GM12878 (cell line): ENCODE results near the gene MCMBP. TPM values are rescaled to one million over a fixed set of nuclear protein-coding genes. Genes with fewer than 3 reads are reported as not detected.
A peak's percentile ranks its signal among the peaks of the same experiment; 100 is the strongest.

Experiments
- ATAC-seq: fragments of 200-7000 bp; cut with Tn5 transposase; 3 replicates; pipeline ENCODE4 v1.9.1; 2020; ENCODE audit warnings: mild to moderate bottlenecking, moderate library complexity
- BruUV-seq: library from RNA; stranded (reverse); fragments of 400-500 nt; replicated peaks from 2 replicates; lab custom pipeline; 2021; lab: Mats Ljungman, UMichigan
- CTCF ChIA-PET: fragments of 300-600 bp; sonication (Branson Sonifier 250); formaldehyde crosslinking; extraction: SDS; loops from one replicate; lab custom pipeline; 2021; ENCODE audit warnings: inconsistent platforms; lab: Yijun Ruan, JAX
- POLR2A ChIA-PET: fragments of 350-600 bp; formaldehyde crosslinking; extraction: SDS; loops from one replicate; lab custom pipeline; 2021; ENCODE audit warnings: inconsistent platforms; lab: Charles Lee
- RAD21 ChIA-PET: fragments of 300-600 bp; sonication (Branson Sonifier 250); formaldehyde crosslinking; loops from one replicate; lab custom pipeline; 2023; ENCODE audit warnings: antibody characterized with exemption; ENCODE audit not compliant: unreplicated experiment; lab: Charles Lee
- SMC1A ChIA-PET: fragments of 300-600 bp; sonication (Branson Sonifier 250); formaldehyde crosslinking; loops from one replicate; lab custom pipeline; 2023; ENCODE audit not compliant: unreplicated experiment, uncharacterized antibody; lab: Charles Lee
- DNase-seq: peaks from one replicate; pipeline ENCODE4 v3.0.0-alpha.2; 2011; ENCODE audit warnings: low read depth, low spot score
- FAIRE-seq: peaks from 3 replicates; lab custom pipeline; 2011; peaks lifted over from hg19 to GRCh38; lab: Jason Lieb, UNC
- H2AFZ ChIP-seq: 2 replicates; pipeline ENCODE4 v1.6.0; 2011; ENCODE audit warnings: low read depth, low read length, control low read depth; ENCODE audit not compliant: control insufficient read depth
- H3K27ac ChIP-seq: 2 replicates; pipeline ENCODE4 v1.5.1; 2011; ENCODE audit warnings: control low read depth; ENCODE audit not compliant: control insufficient read depth, insufficient read depth
- H3K27me3 ChIP-seq, 2 experiments: replicated peaks in 1 of 2; 2 replicates each; pipeline versions ENCODE4 v1.6.0 to v1.6.1; 2011; ENCODE audit warnings: low read length in 1 of 2; ENCODE audit not compliant: control insufficient read depth in 2 of 2, insufficient read depth in 2 of 2
- H3K36me3 ChIP-seq, 2 experiments: 2 replicates each; pipeline ENCODE4 v1.5.1; 2011; ENCODE audit warnings: low read length in 1 of 2; ENCODE audit not compliant: control insufficient read depth in 2 of 2, insufficient read depth in 2 of 2
- H3K4me1 ChIP-seq: 2 replicates; pipeline ENCODE4 v1.6.1; 2011; ENCODE audit warnings: mild to moderate bottlenecking, low read length, moderate library complexity, mixed read lengths; ENCODE audit not compliant: control insufficient read depth, insufficient read depth
- H3K4me2 ChIP-seq: 2 replicates; pipeline ENCODE4 v1.6.0; 2011; ENCODE audit warnings: control low read depth; ENCODE audit not compliant: control insufficient read depth, insufficient read depth
- H3K4me3 ChIP-seq: fragments of 200-600 bp; sonication (generic); 2 replicates; pipeline ENCODE4 v1.5.1; 2016
- H3K79me2 ChIP-seq: 2 replicates; pipeline ENCODE4 v1.6.0; 2011; ENCODE audit warnings: low read length; ENCODE audit not compliant: control insufficient read depth, insufficient read depth
- H3K9ac ChIP-seq: 2 replicates; pipeline ENCODE4 v1.8.0; 2011; ENCODE audit warnings: low read length, control low read depth, mixed read lengths; ENCODE audit not compliant: control insufficient read depth, insufficient read depth
- H3K9me3 ChIP-seq: replicated peaks from 3 replicates; pipeline ENCODE4 v1.5.1; 2011; ENCODE audit warnings: mild to moderate bottlenecking, low read length; ENCODE audit not compliant: control insufficient read depth, insufficient read depth
- H4K20me1 ChIP-seq: 2 replicates; pipeline ENCODE4 v1.6.0; 2011; ENCODE audit not compliant: control insufficient read depth, insufficient read depth
- ATF7 ChIP-seq: fragments of 450-650 bp; IDR thresholded peaks from 2 replicates; pipeline ENCODE4 v1.6.1; 2016; ENCODE audit warnings: low read depth, mild to moderate bottlenecking
- BCLAF1 ChIP-seq: fragments of 450-650 bp; IDR thresholded peaks from 2 replicates; pipeline ENCODE4 v1.6.1; 2017; ENCODE audit warnings: antibody characterized with exemption, mild to moderate bottlenecking, moderate library complexity
- CBX5 ChIP-seq: sonication (generic); IDR thresholded peaks from 2 replicates; pipeline ENCODE4 v1.6.1; 2016; ENCODE audit warnings: low read depth, moderate library complexity, mild to moderate bottlenecking, inconsistent platforms
- CHD4 ChIP-seq: fragments of 200-600 bp; sonication (generic); IDR thresholded peaks from 2 replicates; pipeline ENCODE4 v1.6.1; 2016; ENCODE audit warnings: mild to moderate bottlenecking
- ESRRA ChIP-seq: IDR thresholded peaks from 2 replicates; pipeline ENCODE4 v1.6.1; 2012; ENCODE audit warnings: mild to moderate bottlenecking, low read length, improper control_type of control experiment
- IKZF2 ChIP-seq, 2 experiments: fragments of 450-650 bp; IDR thresholded peaks; 2 replicates each; pipeline ENCODE4 v1.6.1; 2017; ENCODE audit warnings: mild to moderate bottlenecking in 2 of 2, moderate library complexity in 2 of 2
- IRF5 ChIP-seq: fragments of 450-650 bp; IDR thresholded peaks from 2 replicates; pipeline ENCODE4 v1.6.1; 2017; ENCODE audit warnings: borderline replicate concordance
- JUND ChIP-seq: IDR thresholded peaks from 2 replicates; pipeline ENCODE4 v1.6.1; 2012; ENCODE audit warnings: low read depth, mild to moderate bottlenecking, low read length, improper control_type of control experiment, moderate library complexity
- NFYB ChIP-seq: IDR thresholded peaks from 2 replicates; pipeline ENCODE4 v1.6.1; 2011; ENCODE audit warnings: low read depth, mild to moderate bottlenecking, low read length, improper control_type of control experiment, moderate library complexity; ENCODE audit not compliant: insufficient read depth
- NR2C1 ChIP-seq: fragments of 450-650 bp; IDR thresholded peaks from 2 replicates; pipeline ENCODE4 v1.6.1; 2017; ENCODE audit warnings: antibody characterized with exemption, mild to moderate bottlenecking, moderate library complexity
- RCOR1 ChIP-seq: conservative IDR thresholded peaks from 2 replicates; pipeline ENCODE4 v1.6.1; 2012; ENCODE audit warnings: low read depth, low read length, improper control_type of control experiment
- SP1 ChIP-seq: IDR thresholded peaks from one replicate; pipeline ENCODE4 v1.6.1; 2011; ENCODE audit warnings: low read depth, low read length
- STAT3 ChIP-seq: IDR thresholded peaks from 2 replicates; pipeline ENCODE4 v1.6.1; 2011; ENCODE audit warnings: low read depth, low read length, improper control_type of control experiment
- YBX1 ChIP-seq: fragments of 450-650 bp; IDR thresholded peaks from 2 replicates; pipeline ENCODE4 v1.6.1; 2016; ENCODE audit warnings: antibody characterized with exemption
- ZNF274 ChIP-seq: IDR thresholded peaks from one replicate; pipeline ENCODE4 v1.8.0; 2011; ENCODE audit not compliant: insufficient read length, insufficient read depth
- ZZZ3 ChIP-seq: IDR thresholded peaks from 2 replicates; pipeline ENCODE4 v1.6.1; 2011; ENCODE audit warnings: low read depth; ENCODE audit not compliant: control insufficient read depth, insufficient read length
- WGBS: methylation state at CpG from one replicate; pipeline ENCODE4 v1.1.6; 2016; ENCODE audit warnings: low lambda C conversion rate; ENCODE audit not compliant: insufficient replicate concordance, insufficient coverage; ENCODE audit errors: missing lambda C conversion rate; 5-methylcytosine and 5-hydroxymethylcytosine counted together
- in situ Hi-C: fragments of 300-500 bp; cut with MboI; formaldehyde crosslinking; loops from 9 replicates; pipeline ENCODE4 v1.14.3; 2018; ENCODE audit warnings: mixed read lengths
- intact Hi-C: fragments of 100-400 bp; cut with micrococcal nuclease; formaldehyde crosslinking; loops from one replicate; pipeline ENCODE4 v1.14.2; 2022; ENCODE audit not compliant: unreplicated experiment
- polyA plus RNA-seq, 11 experiments: library from polyadenylated mRNA; depleted of rRNA in 4 of 11; unstranded in 6 of 11; stranded (reverse) in 5 of 11; fragments of >200 nt; fragmentation: Nextera tagmentation in 4 of 11; fragmentation: Illumina TruSeq in 1 of 11; extraction: Ambion mirVana in 4 of 11; extraction: Trizol in 1 of 11; gene quantifications; 1 replicate in 1 of 11; 2 replicates in 10 of 11; pipeline versions ENCODE4 v1.2.1 to v1.2.3, GENCODE V29; 2011 to 2016; ENCODE audit warnings: inconsistent platforms in 2 of 11, missing spikeins in 2 of 11, low read depth in 1 of 11
- total RNA-seq, 4 experiments: library from RNA; depleted of rRNA in 3 of 4; stranded (reverse); fragments of >200 nt in 3 of 4; fragmentation: Illumina TruSeq in 1 of 4; extraction: Trizol in 1 of 4; gene quantifications; 2 replicates each; pipeline versions ENCODE4 v1.2.1 to v1.2.3, GENCODE V29; 2013 to 2021
- TF ChIP-seq, protein P1 (sequence below): fragments of 450-650 bp; IDR thresholded peaks from 2 replicates; pipeline ENCODE4 v1.6.1; 2017; ENCODE audit warnings: mild to moderate bottlenecking, moderate library complexity

The MCMBP gene
- total and polyA plus RNA-seq, 10 of the 15 experiments (the other 5 are each of a cell fraction or from before 2014, with no cell fraction given): 7.6 to 93.1 (median 75.7) TPM

- peak; percentile 44 for ATAC-seq
- BruUV-seq: no TSS peak
- peaks cover 67% of the 10 kb centered on the region for H3K79me2 ChIP-seq
- H3K27ac ChIP-seq: no peak overlapping the region
- SMC1A ChIA-PET: interaction anchor here (0.6 to 9.3 kb wide), 7 partner anchors 9 to 783 kb away, joined by 3 to 211 read pairs (median 4); partner anchors contain the start of gene SEC23IP
- intact Hi-C loops: no loop called here
- H3K27me3 ChIP-seq: no peaks in the 10 kb centered on the region
- WGBS: 6% methylated on average over 1 of the region's 1 CpG
- H3K4me3 ChIP-seq: no peak overlapping the region
- DNase-seq: no peak
- in situ Hi-C loops: no loop called here
- no peak overlapping the region for H3K4me2 ChIP-seq
- POLR2A ChIA-PET: interaction anchor here (0.7 to 2.0 kb wide), 2 partner anchors 9 to 137 kb away, joined by 3 to 11 read pairs; partner anchors contain the start of genes INPP5F and MCMBP
- H3K36me3 ChIP-seq: peaks cover 0 to 13% of the 10 kb centered on the region in 2 experiments; a peak in 2 of 4 replicates
- CTCF ChIA-PET: interaction anchor here (1.4 to 9.7 kb wide), 5 partner anchors 9 to 255 kb away, joined by 3 to 276 read pairs (median 85); partner anchors contain the start of gene MCMBP
- no peaks in the 10 kb centered on the region for H4K20me1 ChIP-seq
- H3K9me3 ChIP-seq: peaks cover 11% of the 10 kb centered on the region; the same call in 2 of the 3 replicates
- no peak for FAIRE-seq
- H3K9ac ChIP-seq: no peak overlapping the region
- TF ChIP-seq CHD4: no peak
- TF ChIP-seq JUND: no peak
- TF ChIP-seq, protein P1, sequence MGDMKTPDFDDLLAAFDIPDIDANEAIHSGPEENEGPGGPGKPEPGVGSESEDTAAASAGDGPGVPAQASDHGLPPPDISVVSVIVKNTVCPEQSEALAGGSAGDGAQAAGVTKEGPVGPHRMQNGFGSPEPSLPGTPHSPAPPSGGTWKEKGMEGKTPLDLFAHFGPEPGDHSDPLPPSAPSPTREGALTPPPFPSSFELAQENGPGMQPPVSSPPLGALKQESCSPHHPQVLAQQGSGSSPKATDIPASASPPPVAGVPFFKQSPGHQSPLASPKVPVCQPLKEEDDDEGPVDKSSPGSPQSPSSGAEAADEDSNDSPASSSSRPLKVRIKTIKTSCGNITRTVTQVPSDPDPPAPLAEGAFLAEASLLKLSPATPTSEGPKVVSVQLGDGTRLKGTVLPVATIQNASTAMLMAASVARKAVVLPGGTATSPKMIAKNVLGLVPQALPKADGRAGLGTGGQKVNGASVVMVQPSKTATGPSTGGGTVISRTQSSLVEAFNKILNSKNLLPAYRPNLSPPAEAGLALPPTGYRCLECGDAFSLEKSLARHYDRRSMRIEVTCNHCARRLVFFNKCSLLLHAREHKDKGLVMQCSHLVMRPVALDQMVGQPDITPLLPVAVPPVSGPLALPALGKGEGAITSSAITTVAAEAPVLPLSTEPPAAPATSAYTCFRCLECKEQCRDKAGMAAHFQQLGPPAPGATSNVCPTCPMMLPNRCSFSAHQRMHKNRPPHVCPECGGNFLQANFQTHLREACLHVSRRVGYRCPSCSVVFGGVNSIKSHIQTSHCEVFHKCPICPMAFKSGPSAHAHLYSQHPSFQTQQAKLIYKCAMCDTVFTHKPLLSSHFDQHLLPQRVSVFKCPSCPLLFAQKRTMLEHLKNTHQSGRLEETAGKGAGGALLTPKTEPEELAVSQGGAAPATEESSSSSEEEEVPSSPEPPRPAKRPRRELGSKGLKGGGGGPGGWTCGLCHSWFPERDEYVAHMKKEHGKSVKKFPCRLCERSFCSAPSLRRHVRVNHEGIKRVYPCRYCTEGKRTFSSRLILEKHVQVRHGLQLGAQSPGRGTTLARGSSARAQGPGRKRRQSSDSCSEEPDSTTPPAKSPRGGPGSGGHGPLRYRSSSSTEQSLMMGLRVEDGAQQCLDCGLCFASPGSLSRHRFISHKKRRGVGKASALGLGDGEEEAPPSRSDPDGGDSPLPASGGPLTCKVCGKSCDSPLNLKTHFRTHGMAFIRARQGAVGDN: no peak
- TF ChIP-seq BCLAF1: no peak
- TF ChIP-seq YBX1: no peak
- no peak for TF ChIP-seq NFYB
- TF ChIP-seq ZZZ3: no peak
- no peak for TF ChIP-seq ATF7
- TF ChIP-seq RCOR1: no peak
- no peak for TF ChIP-seq NR2C1
- no peak for TF ChIP-seq ZNF274
- no peak for TF ChIP-seq CBX5
- TF ChIP-seq STAT3: no peak
- no peak for TF ChIP-seq IRF5
- TF ChIP-seq ESRRA: no peak
- TF ChIP-seq SP1: no peak
- TF ChIP-seq IKZF2 (IDR thresholded peaks at IDR 0.05): no peak
- no peak overlapping the region for H2AFZ ChIP-seq
- RAD21 ChIA-PET: interaction anchor here (0.6 to 6.1 kb wide), 5 partner anchors 8 to 724 kb away, joined by 3 to 144 read pairs (median 3); no protein-coding TSS in a partner anchor
- H3K4me1 ChIP-seq: peaks cover 8% of the 10 kb centered on the region
Measured at GRCh38 chr10:119862524-119862923, 10.1 kb downstream of the MCMBP start.
